Esophagus muscularis mucosa (tissue), 4 donors: Measurements from ENCODE around the gene FLRT1. TPM values are rescaled to one million over a fixed set of nuclear protein-coding genes. Genes with fewer than 3 reads are reported as not detected.

ENCODE experiments used
- DNase-seq: peaks from one replicate; pipeline ENCODE4 v3.0.0-alpha.2; 2017; ENCODE audit errors: extremely low spot score
- H3K27ac ChIP-seq, 4 donors: fragments of 200-600 bp; sonication (generic); replicated peaks in 1 of 4; 1 replicate in 3 of 4; 2 replicates in 1 of 4; pipeline ENCODE4 v1.5.1; 2016 to 2019; ENCODE audit warnings: mild to moderate bottlenecking in 1 of 4
- H3K27me3 ChIP-seq, 4 donors: fragments of 200-600 bp; sonication (generic); one replicate each; pipeline versions ENCODE4 v1.5.1 to v1.6.0; 2016 to 2019
- H3K36me3 ChIP-seq, 4 donors: fragments of 200-600 bp; sonication (generic); one replicate each; pipeline ENCODE4 v1.5.1; 2016 to 2019
- H3K4me1 ChIP-seq, 4 donors: fragments of 200-600 bp; sonication (generic); one replicate each; pipeline ENCODE4 v1.5.1; 2016 to 2019
- H3K4me3 ChIP-seq, 4 donors: fragments of 200-600 bp; sonication (generic); 1 replicate in 2 of 4; 2 replicates in 2 of 4; pipeline ENCODE4 v1.5.1; 2016 to 2019; ENCODE audit warnings: mild to moderate bottlenecking in 4 of 4, moderate library complexity in 1 of 4
- H3K9me3 ChIP-seq, 4 donors: fragments of 200-600 bp; sonication (generic); 1 replicate in 3 of 4; 2 replicates in 1 of 4; pipeline ENCODE4 v1.5.1; 2016 to 2019
- CTCF ChIP-seq, 3 experiments: fragments of 200-600 bp in 2 of 3; fragments of 450-650 bp in 1 of 3; sonication (generic) in 2 of 3; IDR thresholded peaks; one replicate each; pipeline ENCODE4 v1.5.1; 2017 to 2019; ENCODE audit warnings: antibody characterized with exemption in 3 of 3, mild to moderate bottlenecking in 2 of 3, moderate library complexity in 1 of 3
- EP300 ChIP-seq: sonication (generic); formaldehyde crosslinking; IDR thresholded peaks from one replicate; pipeline ENCODE4 v1.6.1; 2017; ENCODE audit warnings: antibody characterized with exemption
- POLR2A ChIP-seq: fragments of 450-650 bp; IDR thresholded peaks from one replicate; pipeline ENCODE4 v1.6.1; 2017; ENCODE audit warnings: antibody characterized with exemption, moderate library complexity, mild to moderate bottlenecking, low read depth
- POLR2AphosphoS5 ChIP-seq, 2 donors: sonication (generic); formaldehyde crosslinking; IDR thresholded peaks; one replicate each; pipeline ENCODE4 v1.6.1; 2017; ENCODE audit warnings: antibody characterized with exemption in 2 of 2
- WGBS: methylation state at CpG from one replicate; pipeline ENCODE4 v1.1.5; 2018; 5-methylcytosine and 5-hydroxymethylcytosine counted together
- intact Hi-C: fragments of 100-400 bp; cut with DNase I; formaldehyde crosslinking; loops from one replicate; pipeline ENCODE4 v1.15.1; 2023
- total RNA-seq, 4 donors: library from RNA; depleted of rRNA; stranded (reverse); fragments of >200 nt; gene quantifications; one replicate each; pipeline versions ENCODE4 v1.1.0 to v1.2.1, GENCODE V29; 2016

Gene FLRT1
- total RNA-seq, 4 donors from 2014 or later: 2.1 to 5.0 (median 3.1) TPM

- TF ChIP-seq CTCF (IDR thresholded peaks at IDR 0.05) (no peak), POLR2AphosphoS5 (IDR thresholded peaks at IDR 0.05) (no peak), POLR2A (no peak), EP300 (no peak)
- Histone ChIP-seq H3K36me3 (no peaks in the 10 kb centered on the region), H3K4me1 (peaks cover 6 to 25% (median 16%) of the 10 kb centered on the region in 4 donors), H3K27ac (no peak overlapping the region), H3K27me3 (no peaks in the 10 kb centered on the region), H3K4me3 (no peak overlapping the region), H3K9me3 (no peaks in the 10 kb centered on the region)
- intact Hi-C loops: no loop called here
- no peak for DNase-seq
- WGBS: 73% methylated on average over 10 of the region's 10 CpGs
These were observed 38.5 kb downstream of the FLRT1 start for GRCh38 chr11:64074239-64074638.

DNA sequence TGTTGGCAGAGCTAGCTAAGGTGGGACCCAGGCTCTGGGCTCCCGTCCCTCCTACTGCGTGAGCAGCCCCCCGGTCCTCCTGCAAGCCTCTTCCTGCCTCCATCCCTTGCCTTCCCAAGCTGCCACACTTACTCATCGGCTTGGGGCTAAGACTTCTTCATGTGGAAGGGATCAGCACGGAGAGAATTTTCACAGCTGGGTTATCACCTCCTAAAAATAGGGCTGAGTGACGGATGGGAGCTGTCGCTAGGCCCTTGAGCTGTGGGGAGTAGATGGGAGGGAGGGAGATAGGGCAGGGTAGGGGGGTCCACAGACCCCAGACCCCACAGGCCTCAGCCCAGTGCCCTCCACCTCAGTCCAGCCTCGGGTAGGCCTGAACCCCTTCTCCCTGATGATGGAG, 41.0 kb downstream of the FLRT1 start:
- intact Hi-C loops: no loop called here
- DNase-seq: no peak
- TF ChIP-seq POLR2A (no peak), CTCF (IDR thresholded peaks at IDR 0.05) (no peak), EP300 (no peak), POLR2AphosphoS5 (IDR thresholded peaks at IDR 0.05) (no peak)
- Histone ChIP-seq H3K27ac (no peak overlapping the region), H3K4me1 (peaks cover 6 to 24% (median 14%) of the 10 kb centered on the region in 4 donors), H3K4me3 (no peak overlapping the region), H3K36me3 (no peaks in the 10 kb centered on the region), H3K9me3 (no peaks in the 10 kb centered on the region), H3K27me3 (no peaks in the 10 kb centered on the region)
- 79% methylated on average over 8 of the region's 8 CpGs for whole genome bisulfite sequencing

DNA sequence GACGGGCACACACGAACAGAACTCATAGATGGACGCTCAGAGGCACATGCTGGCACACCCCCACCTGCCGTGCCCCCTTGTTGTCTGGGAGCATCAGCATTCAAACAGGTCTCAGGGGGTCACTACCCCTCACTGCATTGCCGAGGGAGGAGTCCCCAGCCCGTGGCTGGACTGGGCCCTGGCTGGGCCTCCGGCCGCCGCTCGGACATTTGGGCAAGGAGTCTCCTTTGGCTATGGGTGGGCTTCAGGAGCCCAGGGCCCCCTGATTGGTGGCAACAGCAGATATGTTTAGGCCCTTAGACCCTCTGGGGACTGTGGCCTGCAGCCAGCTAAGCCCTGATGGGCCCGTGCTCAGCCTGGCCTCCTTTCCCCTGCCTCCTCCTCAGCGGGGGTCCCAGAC, 41.9 kb downstream of the FLRT1 start:
- Histone ChIP-seq H3K36me3 (no peaks in the 10 kb centered on the region), H3K4me1 (peaks cover 6 to 15% (median 11%) of the 10 kb centered on the region in 4 donors), H3K4me3 (no peak overlapping the region), H3K27me3 (no peaks in the 10 kb centered on the region), H3K9me3 (no peaks in the 10 kb centered on the region), H3K27ac (no peak overlapping the region)
- WGBS: 92% methylated on average over 6 of the region's 12 CpGs
- DNase-seq: no peak
- no peak for TF ChIP-seq EP300
- no peak for TF ChIP-seq POLR2A
- no peak for TF ChIP-seq POLR2AphosphoS5 (IDR thresholded peaks at IDR 0.05)
- intact Hi-C loops: no loop called here

DNA sequence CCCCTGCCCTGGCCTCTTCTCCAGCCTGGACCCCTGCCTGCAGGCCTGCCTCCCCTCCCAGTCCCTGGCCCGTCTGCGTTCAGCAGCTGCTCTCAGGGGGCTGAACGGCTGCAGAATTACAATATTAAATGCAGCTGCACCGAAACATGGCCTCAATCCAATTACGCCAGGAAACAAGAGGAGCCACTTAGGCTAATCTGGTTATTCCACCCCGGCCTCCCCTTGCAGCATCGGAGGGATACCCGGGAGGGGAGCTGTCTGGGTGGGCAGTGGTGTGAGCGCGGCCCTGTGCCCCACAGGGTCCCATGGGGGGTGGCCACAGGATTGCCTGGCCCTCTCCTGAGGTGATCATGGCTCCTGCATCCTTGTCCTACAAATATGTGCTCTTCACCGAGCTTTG, 42.6 kb downstream of the FLRT1 start:
- Histone ChIP-seq H3K27me3 (no peaks in the 10 kb centered on the region), H3K27ac (no peak overlapping the region), H3K9me3 (no peaks in the 10 kb centered on the region), H3K36me3 (no peaks in the 10 kb centered on the region), H3K4me3 (no peak overlapping the region), H3K4me1 (peaks cover 6 to 14% (median 10%) of the 10 kb centered on the region in 4 donors)
- WGBS: 67% methylated on average over 11 of the region's 11 CpGs
- TF ChIP-seq POLR2A (no peak), EP300 (no peak), CTCF (IDR thresholded peaks at IDR 0.05) (no peak), POLR2AphosphoS5 (IDR thresholded peaks at IDR 0.05) (no peak)
- intact Hi-C loops: no loop called here
- no peak for DNase-seq

DNA sequence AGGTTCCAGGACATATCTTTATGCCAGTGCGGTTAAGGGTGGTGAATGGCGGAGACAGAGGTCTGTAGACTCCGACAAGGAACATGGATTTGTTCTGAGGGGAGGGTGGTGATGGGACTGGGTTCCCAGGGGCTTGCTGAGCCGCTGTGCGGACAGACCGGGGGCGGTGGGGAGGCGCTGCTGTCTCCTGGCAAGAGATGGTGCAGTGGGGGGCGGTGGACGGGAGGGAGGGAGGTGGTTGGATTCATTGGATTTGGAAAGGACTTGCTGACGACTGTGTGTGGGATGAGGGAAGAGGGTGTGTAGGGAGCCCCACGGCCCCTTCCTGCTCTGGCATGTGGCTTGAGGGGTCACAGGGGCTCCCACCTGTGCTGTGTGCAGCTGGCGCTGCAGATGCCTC, 43.2 kb downstream of the FLRT1 start:
- TF ChIP-seq POLR2AphosphoS5 (IDR thresholded peaks at IDR 0.05): no peak
- TF ChIP-seq POLR2A: no peak
- TF ChIP-seq CTCF (IDR thresholded peaks at IDR 0.05): no peak
- no peak for TF ChIP-seq EP300
- Histone ChIP-seq H3K9me3 (no peaks in the 10 kb centered on the region), H3K4me1 (peaks cover 6 to 11% (median 8%) of the 10 kb centered on the region in 4 donors), H3K4me3 (no peak overlapping the region), H3K36me3 (no peaks in the 10 kb centered on the region), H3K27me3 (no peaks in the 10 kb centered on the region), H3K27ac (no peak overlapping the region)
- intact Hi-C loops: no loop called here
- WGBS: 77% methylated on average over 11 of the region's 13 CpGs
- DNase-seq: no peak
